Smooth muscle cell (in vitro differentiated cells): ENCODE data around the gene EXOSC10. TPM values are rescaled to one million over a fixed set of nuclear protein-coding genes. Genes with fewer than 3 reads are reported as not detected.

Source experiments
- DNase-seq: peaks from one replicate; lab custom pipeline; 2025; ENCODE audit not compliant: unreplicated experiment; lab: John Stamatoyannopoulos, UW
- H2AFZ ChIP-seq: fragments of 200-600 bp; sonication (generic); 2 replicates; pipeline ENCODE4 v1.6.0; 2016; ENCODE audit warnings: antibody characterized with exemption, low read depth, mild to moderate bottlenecking
- H3F3A ChIP-seq: fragments of 200-600 bp; sonication (generic); 2 replicates; pipeline ENCODE4 v1.6.0; 2017; ENCODE audit warnings: antibody characterized with exemption, low read depth
- H3K27ac ChIP-seq: fragments of 200-600 bp; sonication (generic); 2 replicates; pipeline ENCODE4 v1.5.1; 2016; ENCODE audit warnings: low read depth, mild to moderate bottlenecking
- H3K27me3 ChIP-seq: fragments of 200-600 bp; sonication (generic); 2 replicates; pipeline ENCODE4 v1.6.1; 2016; ENCODE audit warnings: low read depth, mild to moderate bottlenecking
- H3K36me3 ChIP-seq: fragments of 200-600 bp; sonication (generic); 2 replicates; pipeline ENCODE4 v1.5.1; 2016; ENCODE audit warnings: low read depth
- H3K4me1 ChIP-seq: fragments of 200-600 bp; sonication (generic); 2 replicates; pipeline ENCODE4 v1.5.1; 2016; ENCODE audit warnings: low read depth
- H3K4me2 ChIP-seq: fragments of 200-600 bp; sonication (generic); 2 replicates; pipeline ENCODE4 v1.6.0; 2016; ENCODE audit warnings: mild to moderate bottlenecking
- H3K4me3 ChIP-seq: fragments of 200-600 bp; sonication (generic); 2 replicates; pipeline ENCODE4 v1.5.1; 2016; ENCODE audit warnings: mild to moderate bottlenecking
- H3K79me2 ChIP-seq: fragments of 200-600 bp; sonication (generic); 2 replicates; pipeline ENCODE4 v1.6.0; 2016; ENCODE audit warnings: low read depth, mild to moderate bottlenecking
- H3K9ac ChIP-seq: fragments of 200-600 bp; sonication (generic); 2 replicates; pipeline ENCODE4 v1.6.0; 2016; ENCODE audit warnings: low read depth
- H3K9me3 ChIP-seq: fragments of 200-600 bp; sonication (generic); replicated peaks from 2 replicates; pipeline ENCODE4 v1.5.1; 2016; ENCODE audit warnings: low read depth
- H4K20me1 ChIP-seq: fragments of 200-600 bp; sonication (generic); 2 replicates; pipeline ENCODE4 v1.6.0; 2016; ENCODE audit warnings: low read depth
- CTCF ChIP-seq: fragments of 200-600 bp; sonication (generic); IDR thresholded peaks from 2 replicates; pipeline ENCODE4 v1.5.1; 2017; ENCODE audit warnings: borderline replicate concordance, mild to moderate bottlenecking, antibody characterized with exemption; ENCODE audit not compliant: insufficient read depth, poor library complexity, severe bottlenecking
- WGBS: methylation state at CpG from one replicate; pipeline ENCODE4 v1.1.7; 2016; ENCODE audit warnings: low lambda C conversion rate; 5-methylcytosine and 5-hydroxymethylcytosine counted together
- polyA plus RNA-seq: library from polyadenylated mRNA; unstranded; fragments of >200 nt; fragmentation: Nextera tagmentation; extraction: Ambion mirVana; gene quantifications from 2 replicates; pipeline ENCODE4 v1.2.1, GENCODE V29; 2016
- total RNA-seq: library from RNA; depleted of rRNA; stranded (reverse); fragments of >200 nt; gene quantifications from 2 replicates; pipeline ENCODE4 v1.2.3, GENCODE V29; 2014

Gene EXOSC10
- total and polyA plus RNA-seq, 2 experiments from 2014 or later = 49.2 to 59.9 TPM

- H3K27ac ChIP-seq = no peak overlapping the region
- DNase-seq = no peak
- 56% methylated on average over 20 of the region's 28 CpGs for WGBS
Measured at GRCh38 chr1:11058595-11059154, 41.0 kb downstream of the EXOSC10 start.

GRCh38 chr1:11058026-11058425, 41.6 kb downstream of the EXOSC10 start:
- Histone ChIP-seq H3K4me1 (peaks cover 12% of the 10 kb centered on the region), H3K79me2 (peaks cover 26% of the 10 kb centered on the region), H4K20me1 (no peaks in the 10 kb centered on the region), H3F3A (peaks cover 9% of the 10 kb centered on the region), H3K9ac (no peak overlapping the region), H3K27ac (no peak overlapping the region), H3K9me3 (no peaks in the 10 kb centered on the region), H3K36me3 (no peaks in the 10 kb centered on the region), H3K27me3 (no peaks in the 10 kb centered on the region), H3K4me3 (no peak overlapping the region), H3K4me2 (no peak overlapping the region), H2AFZ (no peak overlapping the region)
- no peak for DNase-seq
- 98% methylated on average over 14 of the region's 14 CpGs for WGBS
- TF ChIP-seq CTCF = no peak

More at GRCh38 chr1:11058595-11059154, 41.0 kb downstream of the EXOSC10 start:
- H3K4me3 ChIP-seq = peak overlapping the region; percentile 91
- H3K27me3 ChIP-seq = no peaks in the 10 kb centered on the region
- H3F3A ChIP-seq = peaks cover 9% of the 10 kb centered on the region
- TF ChIP-seq CTCF = no peak
- H3K9ac ChIP-seq = peak overlapping the region; percentile 62
- no peaks in the 10 kb centered on the region for H3K9me3 ChIP-seq
- H4K20me1 ChIP-seq = no peaks in the 10 kb centered on the region
- H3K4me2 ChIP-seq = peak overlapping the region; percentile 99
- H3K4me1 ChIP-seq = peaks cover 12% of the 10 kb centered on the region
- H3K36me3 ChIP-seq = no peaks in the 10 kb centered on the region
- H2AFZ ChIP-seq = peak overlapping the region; percentile 81
- H3K79me2 ChIP-seq = peaks cover 26% of the 10 kb centered on the region

- no peaks in the 10 kb centered on the region for H4K20me1 ChIP-seq
- no peaks in the 10 kb centered on the region for H3K9me3 ChIP-seq
- no peak overlapping the region for H3K4me3 ChIP-seq
- H3K4me1 ChIP-seq = peaks cover 12% of the 10 kb centered on the region
- H3K27ac ChIP-seq = no peak overlapping the region
- no peaks in the 10 kb centered on the region for H3K27me3 ChIP-seq
- no peaks in the 10 kb centered on the region for H3K36me3 ChIP-seq
- H3K79me2 ChIP-seq = peaks cover 26% of the 10 kb centered on the region
- WGBS = 95% methylated on average over 8 of the region's 8 CpGs
- H3F3A ChIP-seq = peaks cover 12% of the 10 kb centered on the region
- no peak for DNase-seq
- H3K9ac ChIP-seq = no peak overlapping the region
- TF ChIP-seq CTCF = no peak
- H2AFZ ChIP-seq = no peak overlapping the region
- no peak overlapping the region for H3K4me2 ChIP-seq
Measured at GRCh38 chr1:11057477-11057876, 42.2 kb downstream of the EXOSC10 start.

GRCh38 chr1:11056504-11056903, 43.2 kb downstream of the EXOSC10 start:
- H3K4me1 ChIP-seq = peaks cover 12% of the 10 kb centered on the region
- WGBS = 96% methylated on average over 7 of the region's 7 CpGs
- no peak overlapping the region for H3K27ac ChIP-seq
- H3K4me3 ChIP-seq = no peak overlapping the region
- H3K36me3 ChIP-seq = no peaks in the 10 kb centered on the region
- H4K20me1 ChIP-seq = no peaks in the 10 kb centered on the region
- no peaks in the 10 kb centered on the region for H3K27me3 ChIP-seq
- no peak overlapping the region for H2AFZ ChIP-seq
- H3K9me3 ChIP-seq = no peaks in the 10 kb centered on the region
- peaks cover 18% of the 10 kb centered on the region for H3F3A ChIP-seq
- H3K9ac ChIP-seq = no peak overlapping the region
- TF ChIP-seq CTCF = no peak
- DNase-seq = no peak
- peaks cover 25% of the 10 kb centered on the region for H3K79me2 ChIP-seq
- H3K4me2 ChIP-seq = no peak overlapping the region
